NOMO-1 (cell line): ENCODE measurements around the gene ABCC5.

Source experiments
- DNase-seq, 2 experiments: peaks; one replicate each; lab custom pipeline; 2025; ENCODE audit not compliant: unreplicated experiment in 2 of 2; lab: John Stamatoyannopoulos, UW

Gene ABCC5

DNA sequence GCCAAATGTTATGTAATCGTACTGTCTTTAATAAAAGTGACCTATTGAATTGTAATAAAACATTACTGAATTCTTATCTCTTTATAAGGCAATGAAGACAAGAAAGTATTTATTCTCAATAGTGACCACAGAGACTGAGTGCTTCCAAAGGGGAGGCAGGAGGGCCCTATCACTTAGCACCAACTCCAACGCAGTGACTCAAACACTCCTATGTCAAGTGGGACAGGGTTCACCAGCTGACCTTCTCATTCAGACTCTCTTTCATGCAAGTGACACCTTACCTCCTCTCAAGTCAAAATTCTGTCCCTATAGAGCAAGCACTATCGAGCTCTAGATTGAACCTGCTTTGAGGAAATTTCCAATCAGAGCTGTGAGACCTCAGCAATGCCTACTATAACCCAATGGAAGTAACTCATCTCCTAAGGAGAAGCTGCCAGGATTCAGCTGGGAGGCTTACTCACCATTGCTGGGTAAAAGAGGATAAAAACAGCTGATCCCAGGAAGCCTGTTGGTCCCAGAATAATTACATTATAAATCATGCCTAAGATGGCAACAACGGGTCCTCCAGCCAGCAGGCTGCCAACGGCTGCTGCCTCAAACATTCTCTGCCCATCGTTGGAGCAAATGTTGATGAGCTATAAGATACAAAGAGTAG, 35.6 kb downstream of the ABCC5 start:
- no peak for DNase-seq

DNA sequence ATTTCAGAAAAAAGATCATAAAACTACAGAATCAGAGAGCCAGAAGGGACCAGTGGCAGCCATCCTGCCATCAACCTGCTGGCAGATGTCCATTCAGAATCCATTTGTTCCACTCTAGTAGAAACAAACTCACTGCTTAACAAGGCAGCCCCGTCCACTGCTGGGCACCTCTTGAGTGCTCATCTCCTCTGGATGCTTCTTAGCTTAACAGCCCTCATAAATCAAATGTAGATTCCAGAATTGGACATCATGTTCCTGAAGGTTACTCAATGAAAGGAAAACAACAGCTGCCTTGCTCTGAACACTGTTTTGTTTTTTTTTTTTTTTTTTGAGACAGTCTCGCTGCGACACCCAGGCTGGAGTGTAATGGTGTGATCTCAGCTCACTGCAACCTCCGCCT, 37.3 kb downstream of the ABCC5 start:
- DNase-seq, result no peak

- DNase-seq, result no peak
These were observed 41.6 kb downstream of the ABCC5 start for GRCh38 chr3:183975981-183976662.

GRCh38 chr3:183968666-183969245, 48.9 kb downstream of the ABCC5 start:
- DNase-seq, result no peak

DNA sequence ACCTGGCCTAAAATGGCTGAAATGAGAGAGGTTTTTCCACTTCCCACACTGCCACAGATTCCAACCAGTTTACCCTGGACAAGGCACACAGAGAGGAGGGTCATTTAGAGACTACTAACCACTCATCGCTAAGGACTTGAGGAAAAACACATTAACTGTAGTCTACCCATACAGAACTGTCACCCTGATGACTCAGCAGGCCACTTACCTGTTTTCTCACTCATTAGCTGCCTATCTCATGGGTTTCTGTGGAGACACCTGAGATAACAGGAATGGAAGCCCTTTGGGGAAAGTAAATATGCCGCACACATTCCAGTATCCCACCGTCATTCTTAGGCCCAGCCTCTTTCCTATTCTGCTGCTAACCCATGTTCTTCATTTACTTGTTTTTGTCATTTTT, 50.0 kb downstream of the ABCC5 start:
- no peak for DNase-seq

GRCh38 chr3:183966361-183966791, 51.3 kb downstream of the ABCC5 start:
- no peak for DNase-seq

DNA sequence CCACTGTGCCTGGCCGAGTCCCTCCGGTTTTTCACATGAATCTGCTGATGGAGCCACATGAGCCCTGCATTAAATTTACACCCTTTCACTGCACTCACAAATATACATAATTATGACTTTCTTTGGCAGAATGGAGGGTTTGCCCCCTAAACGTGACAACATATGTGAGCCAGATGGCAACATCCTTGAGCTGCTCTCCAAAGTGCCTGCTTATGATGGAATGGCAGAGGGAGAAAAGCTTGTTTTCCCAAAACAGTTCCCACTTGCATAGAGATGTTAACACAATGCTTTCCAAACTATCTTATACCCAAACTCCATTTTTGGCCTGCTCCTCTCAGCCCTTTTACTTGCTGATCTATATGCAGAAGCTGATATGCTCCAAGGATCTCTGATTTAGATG, 54.9 kb downstream of the ABCC5 start:
- DNase-seq, result no peak

GRCh38 chr3:183959214-183959613, 58.5 kb downstream of the ABCC5 start:
- DNase-seq, result no peak

GRCh38 chr3:183958775-183959174, 58.9 kb downstream of the ABCC5 start:
- DNase-seq, result no peak

- no peak for DNase-seq
These were observed 59.5 kb downstream of the ABCC5 start for GRCh38 chr3:183958226-183958625.

DNA sequence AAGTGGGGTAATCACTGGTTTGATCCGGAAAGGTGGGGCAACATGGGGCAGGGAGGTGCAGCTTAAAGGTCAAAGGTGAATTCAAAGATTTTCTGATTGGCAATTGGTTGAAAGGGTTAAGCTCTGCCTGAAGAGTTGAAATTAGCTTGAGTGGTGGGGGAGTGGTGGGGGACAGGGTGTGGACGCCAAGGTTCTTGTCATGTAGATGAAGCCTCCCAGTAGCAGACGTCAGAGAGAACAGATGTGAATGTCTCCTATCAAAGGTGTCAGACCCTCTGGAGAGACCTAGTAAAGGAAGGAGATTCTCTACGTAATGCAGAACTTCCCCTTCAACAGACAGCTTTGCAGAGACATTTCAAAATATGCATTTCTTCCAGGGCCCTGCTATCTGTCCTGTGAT, 62.8 kb downstream of the ABCC5 start:
- no peak for DNase-seq

- DNase-seq, result no peak
These were observed 64.1 kb downstream of the ABCC5 start for GRCh38 chr3:183953471-183954070.

DNA sequence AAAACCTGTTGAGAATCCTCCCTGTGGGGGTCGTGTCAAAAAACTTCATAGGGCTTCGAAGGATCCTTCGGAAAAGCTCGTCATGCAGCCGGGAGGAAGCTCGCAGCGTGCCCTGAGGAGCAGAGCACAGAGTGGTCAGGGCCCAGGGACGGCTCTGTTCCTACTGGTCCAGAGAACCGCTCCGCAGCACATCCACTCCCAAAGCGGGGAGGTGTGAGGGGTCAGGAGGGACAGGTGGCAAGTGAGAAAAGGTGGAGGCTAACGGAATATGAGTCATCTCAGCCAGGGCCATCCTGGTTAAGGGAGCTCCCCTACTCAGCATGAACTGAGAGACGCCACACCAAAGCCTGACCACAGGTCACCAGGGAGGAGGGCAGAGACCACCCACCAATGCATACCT, 66.2 kb downstream of the ABCC5 start:
- DNase-seq, result no peak

DNA sequence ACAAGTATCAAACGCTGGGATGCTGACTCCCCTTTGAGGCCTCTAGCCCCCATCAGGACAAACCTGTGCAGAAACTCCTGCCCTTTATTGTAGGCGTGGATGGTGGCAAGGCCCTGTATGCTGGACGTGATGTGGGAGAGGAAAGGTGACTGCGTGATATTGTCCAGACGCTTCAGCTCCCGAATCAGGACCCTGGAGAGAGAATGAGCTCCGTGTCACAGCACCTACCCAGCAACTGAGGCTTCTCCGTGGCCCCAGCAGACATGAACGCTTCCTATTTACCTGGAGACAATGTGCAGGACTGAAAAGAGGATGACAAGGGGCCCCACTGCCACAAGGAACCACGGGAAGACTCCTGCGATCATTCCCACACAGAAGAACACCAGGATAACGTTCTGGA, 68.0 kb downstream of the ABCC5 start:
- DNase-seq, result no peak

GRCh38 chr3:183946037-183946436, 71.6 kb downstream of the ABCC5 start:
- no peak for DNase-seq

GRCh38 chr3:183944775-183945174, 72.9 kb downstream of the ABCC5 start:
- no peak for DNase-seq

DNA sequence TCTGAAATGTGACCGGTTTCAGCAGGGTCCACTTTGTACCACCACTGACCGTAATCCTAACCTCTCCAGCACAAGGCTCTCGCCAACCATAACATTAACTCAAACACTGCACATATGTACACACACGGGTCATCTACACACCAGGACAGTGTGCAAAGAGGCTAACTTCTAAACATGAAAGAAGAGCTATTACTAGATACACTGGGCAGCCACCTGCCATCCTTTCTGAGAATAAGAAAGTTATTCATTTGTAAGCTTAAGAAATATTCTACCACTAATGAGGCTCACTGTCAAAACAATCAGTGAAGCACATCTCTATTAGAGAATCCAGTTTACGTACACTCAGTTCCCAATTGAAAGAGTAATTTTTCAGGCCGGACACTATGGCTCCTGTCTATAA, 73.9 kb downstream of the ABCC5 start:
- DNase-seq, result no peak

- no peak for DNase-seq
These were observed 76.5 kb downstream of the ABCC5 start for GRCh38 chr3:183941216-183941615.

DNA sequence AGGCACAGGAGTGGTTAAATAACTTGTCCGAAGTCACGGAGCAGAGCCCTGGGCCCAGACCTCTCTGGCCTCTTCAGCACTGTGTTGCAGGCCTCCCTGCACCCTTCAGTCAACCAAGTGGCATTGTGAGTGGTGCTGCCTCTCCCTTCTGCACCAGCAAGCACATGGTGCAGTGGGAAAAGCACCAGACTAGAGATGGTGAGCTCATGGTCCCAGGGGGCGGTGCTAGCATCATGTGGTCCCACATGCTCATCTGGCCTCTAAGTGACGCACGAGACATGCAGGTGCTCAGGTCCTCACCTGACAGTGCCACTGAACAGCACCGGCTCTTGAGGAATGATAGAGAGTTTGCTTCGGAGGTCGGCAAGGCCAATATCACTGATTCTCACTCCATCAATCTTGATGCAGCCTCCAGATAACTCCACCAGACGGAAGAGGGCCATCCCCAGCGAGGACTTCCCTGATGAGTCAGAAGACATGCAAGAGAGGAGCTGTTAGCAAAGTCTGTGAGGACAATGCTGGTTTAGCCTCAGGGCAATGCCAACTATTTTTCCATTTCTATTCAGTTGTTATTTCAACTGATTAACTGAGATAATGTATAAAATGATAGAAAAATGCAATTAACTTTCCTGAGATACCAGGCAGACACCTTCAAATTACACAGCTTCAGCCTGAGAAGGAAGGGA, 79.9 kb downstream of the ABCC5 start:
- DNase-seq, result no peak

DNA sequence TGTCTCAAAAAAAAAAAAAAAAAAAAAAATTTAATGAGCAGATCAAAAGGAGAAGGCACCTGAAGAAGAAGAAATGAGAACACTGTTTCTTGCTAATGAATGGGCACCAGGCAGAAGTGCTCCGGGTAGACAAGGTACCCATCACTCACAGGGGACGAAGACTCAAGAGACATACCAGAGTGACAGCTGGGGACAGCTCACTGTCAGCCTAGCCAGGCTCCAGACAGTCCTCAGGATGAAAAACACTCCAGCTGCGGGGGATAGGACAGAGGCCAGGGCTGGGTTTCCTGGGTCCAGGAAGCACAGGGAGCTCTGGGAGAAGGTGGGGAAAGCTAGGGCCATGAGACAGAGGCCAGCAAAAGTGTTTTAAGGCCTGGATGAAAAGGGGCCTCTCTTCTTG, 84.5 kb downstream of the ABCC5 start:
- DNase-seq, result no peak

- DNase-seq, result no peak
These were observed 85.8 kb downstream of the ABCC5 start for GRCh38 chr3:183931881-183932280.
